NCI-H2107 treated with DMSO at 0.1 percent for 48 hours (cell line): ENCODE results near the gene AHNAK2.
"Not testable (repeated sequence)": the region's sequence is repeated elsewhere in the genome, so short reads cannot be mapped to it uniquely, and the experiment has no call there.

Experiments
- DNase-seq: peaks from one replicate; lab custom pipeline; 2025; ENCODE audit not compliant: unreplicated experiment; lab: John Stamatoyannopoulos, UW

AHNAK2 gene

GRCh38 chr14:104977681-104978653 lies at the start of gene AHNAK2:
Gene AHNAK2, minus strand, starts transcription at chr14:104978374. Its CDS starts 137 bp downstream, at chr14:104978237.
- DNase-seq = no peak

DNA sequence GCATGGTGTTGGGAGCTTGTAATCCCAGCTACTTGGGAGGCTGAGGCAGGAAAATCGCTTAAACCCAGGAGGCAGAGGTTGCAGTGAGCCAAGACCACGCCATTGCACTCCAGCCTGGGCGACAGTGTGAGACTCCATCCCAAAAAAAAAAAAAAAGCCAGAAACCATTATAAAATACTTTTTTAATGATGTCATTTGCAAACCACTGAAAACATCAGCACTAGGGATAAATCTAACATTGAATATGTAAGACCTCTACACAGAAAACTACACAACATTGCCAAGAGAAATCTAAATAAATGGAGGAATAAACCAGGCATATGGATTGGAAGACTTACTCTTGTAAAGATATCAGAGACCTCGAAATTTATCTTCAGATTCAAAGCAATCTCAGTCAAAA lies 49.5 kb upstream of the AHNAK2 start:
- DNase-seq = not testable (repeated sequence)

DNA sequence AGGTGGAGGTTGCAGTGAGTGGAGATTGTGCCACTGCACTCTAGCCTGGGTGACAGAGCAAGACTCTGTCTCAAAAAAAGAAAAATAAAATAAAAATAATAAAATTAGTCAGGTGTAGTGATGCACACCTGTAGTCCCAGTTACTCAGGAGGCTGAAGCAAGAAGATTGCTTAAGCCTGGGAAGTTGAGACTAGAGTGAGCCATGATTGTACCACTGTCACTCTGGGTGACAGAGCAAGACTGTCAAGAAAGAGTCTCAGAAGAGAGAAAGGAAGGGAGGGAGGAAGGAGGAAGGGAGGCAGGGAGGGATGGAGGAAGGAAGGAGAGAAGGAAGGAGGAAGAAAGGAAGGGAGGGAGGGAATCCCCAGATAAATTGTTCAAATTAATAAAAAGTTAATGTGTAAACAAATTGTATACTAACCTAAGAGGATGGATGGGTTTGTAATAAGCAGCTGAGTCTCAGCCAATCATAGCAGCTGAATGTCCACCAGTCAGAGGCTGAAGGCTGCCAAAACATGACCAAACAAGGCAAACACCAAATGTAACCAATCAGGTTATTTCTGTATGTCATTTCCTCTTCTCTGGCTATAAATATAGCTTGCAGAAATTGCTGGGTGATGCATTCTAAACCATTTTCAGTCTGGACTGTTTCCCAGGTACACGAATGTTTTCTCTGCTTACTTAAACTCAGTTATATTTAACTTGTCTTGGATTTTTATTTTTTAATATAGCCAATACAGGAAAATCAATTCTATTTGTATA lies 48.8 kb upstream of the AHNAK2 start:
- no peak for DNase-seq

- no peak for DNase-seq
Observed at GRCh38 chr14:105026033-105026785, 48.0 kb upstream of the AHNAK2 start.

GRCh38 chr14:105025429-105025828 lies 47.3 kb upstream of the AHNAK2 start:
- DNase-seq = no peak

DNA sequence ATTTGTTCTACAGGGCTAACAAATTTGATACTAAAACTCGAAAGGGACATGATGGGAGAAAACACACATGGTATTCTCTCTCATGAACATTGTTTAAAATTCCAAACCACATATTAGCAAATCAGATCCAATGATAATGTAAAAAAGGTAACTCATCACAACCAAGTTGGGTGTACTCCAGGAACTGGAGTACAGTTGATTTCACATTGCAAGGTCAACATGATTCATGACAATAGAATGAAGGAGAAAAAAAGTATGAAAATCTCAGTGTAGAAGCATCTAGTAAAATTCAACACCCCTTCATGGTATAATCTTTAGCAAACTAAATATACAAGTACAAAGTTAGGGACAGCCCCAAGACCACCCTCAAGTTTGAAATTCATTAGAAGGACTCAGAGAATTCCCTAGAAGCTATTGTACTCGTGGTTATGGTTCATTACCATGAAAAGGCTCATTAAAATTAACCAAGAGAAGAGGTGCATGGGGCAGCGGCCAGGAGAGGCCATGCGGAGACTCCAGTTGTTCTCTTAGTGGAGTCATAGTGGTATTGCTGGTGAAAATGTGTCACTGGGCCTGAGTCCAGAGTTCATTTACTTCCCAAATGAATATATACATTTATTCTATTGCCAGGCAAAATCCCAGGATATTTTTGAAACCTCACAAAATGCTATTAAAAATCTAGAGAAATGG lies 45.8 kb upstream of the AHNAK2 start:
- DNase-seq = no peak

GRCh38 chr14:105023144-105023543 lies 45.0 kb upstream of the AHNAK2 start:
- no peak for DNase-seq

GRCh38 chr14:105022276-105022670 lies 44.1 kb upstream of the AHNAK2 start:
- no peak for DNase-seq

DNA sequence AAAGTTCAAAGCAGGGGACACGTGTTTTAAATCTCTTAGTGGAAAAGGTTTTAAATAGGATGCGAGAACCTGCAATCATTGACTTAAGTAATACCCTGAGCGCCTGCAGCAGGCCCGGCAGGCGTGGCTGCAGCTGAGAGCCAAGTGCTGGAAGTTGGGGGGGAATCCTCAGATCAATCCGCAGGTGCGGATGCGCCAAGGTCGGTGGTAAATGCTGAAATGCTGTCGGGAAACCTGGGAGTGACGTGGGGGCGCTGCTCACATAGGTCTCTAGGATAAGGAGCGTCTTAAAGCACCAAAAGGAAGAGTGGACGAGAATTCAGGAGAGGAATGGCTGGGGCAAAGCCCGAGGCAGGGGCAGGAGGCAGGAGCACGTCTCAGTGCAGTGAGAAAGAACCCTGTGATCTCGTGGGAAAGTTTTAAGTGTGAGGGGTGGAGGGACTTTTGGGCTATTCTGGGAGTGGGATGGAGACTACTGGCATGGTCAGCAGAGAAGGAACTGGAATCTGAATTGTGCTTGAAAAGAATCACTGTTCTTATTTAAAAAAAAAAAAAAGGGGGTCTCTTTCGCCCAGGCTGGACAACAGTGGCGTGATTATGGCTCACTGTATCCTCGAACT lies 43.6 kb upstream of the AHNAK2 start:
- peak; percentile 67 for DNase-seq

DNA sequence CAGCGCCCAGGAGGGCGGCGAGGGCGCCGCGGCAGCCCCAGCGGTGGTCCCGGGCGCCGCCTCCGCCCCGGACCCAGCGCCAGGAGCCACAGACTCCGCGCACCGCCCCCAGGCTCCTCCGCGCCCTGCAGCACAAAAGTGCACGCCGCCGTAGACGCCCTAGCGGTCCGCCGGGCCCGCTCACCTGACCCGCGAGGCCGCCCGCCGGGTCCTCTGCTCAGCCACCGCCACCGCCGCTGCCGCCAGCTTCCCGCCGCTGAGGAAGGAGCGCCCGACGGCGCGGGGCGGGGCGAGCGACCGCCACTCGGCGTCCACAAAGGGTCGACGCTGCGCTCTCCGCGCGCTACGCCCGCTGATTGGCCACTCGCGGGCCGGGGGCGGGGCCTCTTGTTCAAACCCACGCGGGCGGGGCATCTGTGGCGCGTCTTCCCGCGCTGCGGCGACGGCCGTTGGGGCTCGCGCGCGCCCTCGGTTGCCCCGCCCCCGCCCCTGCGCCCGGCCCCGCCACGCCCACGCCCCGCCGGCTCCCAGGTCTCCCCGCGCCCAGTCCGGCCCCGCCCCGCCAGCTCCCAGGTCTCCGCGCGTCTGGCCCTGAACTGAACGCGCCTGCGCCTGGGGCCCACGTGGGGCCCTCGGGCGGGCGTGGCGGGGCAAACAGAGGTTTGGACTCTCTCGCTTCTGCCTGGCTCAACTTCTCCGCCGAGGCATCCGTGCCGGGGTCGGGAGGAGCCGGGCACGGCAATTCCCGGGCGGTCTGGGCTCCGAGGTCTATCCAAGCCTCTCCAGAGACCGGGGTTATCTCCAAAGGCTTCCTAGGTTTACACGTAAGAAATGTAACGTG lies 42.9 kb upstream of the AHNAK2 start, which contains the start of gene CDCA4:
Gene CDCA4 (minus strand): TSS at position 269 of the 841 bp plus-strand sequence. CDS start 9,154 bp downstream, outside the sequence.
- DNase-seq = peak; percentile 99

DNA sequence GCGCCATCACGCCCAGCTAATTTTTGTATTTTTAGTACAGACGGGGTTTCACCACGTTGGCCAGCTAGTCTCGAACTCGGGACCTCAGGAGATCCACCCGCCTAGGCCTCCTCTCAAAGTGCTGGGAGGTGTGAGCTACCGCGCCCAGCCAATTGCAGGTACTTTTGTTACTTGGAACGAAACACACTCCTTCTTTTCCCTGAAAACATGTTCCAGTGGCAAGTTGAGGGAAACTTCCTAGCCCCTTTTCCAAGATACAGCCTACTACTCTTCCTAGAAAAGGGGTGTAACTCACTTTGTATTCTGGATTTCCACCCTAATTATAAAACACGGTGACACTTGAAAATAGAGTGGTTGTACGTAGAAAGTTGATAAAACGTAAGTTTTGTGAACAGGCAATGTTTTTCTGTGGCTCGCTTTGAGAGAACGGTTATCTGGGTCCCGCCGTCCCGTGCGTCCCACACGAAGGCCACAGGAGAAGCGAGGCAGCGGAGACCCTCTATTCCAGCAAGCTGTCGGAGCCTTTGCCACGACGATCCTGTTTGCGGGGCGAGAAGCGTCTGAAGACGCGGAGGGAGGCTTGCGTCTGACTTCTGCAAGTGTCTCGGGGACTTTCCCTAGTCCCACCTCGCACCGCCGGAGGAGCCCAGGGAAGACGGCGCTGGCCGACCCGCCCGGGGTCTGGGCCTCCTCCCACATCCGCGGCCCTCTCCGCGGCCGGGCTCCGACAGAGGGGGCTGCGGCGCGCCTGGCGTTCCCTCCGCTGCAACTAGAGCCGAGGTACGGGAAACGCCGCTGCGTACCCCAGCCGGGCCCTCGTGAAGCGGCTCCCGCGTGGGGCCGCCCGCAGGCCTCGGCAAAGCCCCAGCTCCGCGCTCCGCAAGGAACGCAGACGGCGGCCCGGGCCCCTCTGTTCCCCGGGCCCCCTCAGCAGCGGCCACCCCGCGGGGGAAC lies 42.0 kb upstream of the AHNAK2 start:
- no peak for DNase-seq

DNA sequence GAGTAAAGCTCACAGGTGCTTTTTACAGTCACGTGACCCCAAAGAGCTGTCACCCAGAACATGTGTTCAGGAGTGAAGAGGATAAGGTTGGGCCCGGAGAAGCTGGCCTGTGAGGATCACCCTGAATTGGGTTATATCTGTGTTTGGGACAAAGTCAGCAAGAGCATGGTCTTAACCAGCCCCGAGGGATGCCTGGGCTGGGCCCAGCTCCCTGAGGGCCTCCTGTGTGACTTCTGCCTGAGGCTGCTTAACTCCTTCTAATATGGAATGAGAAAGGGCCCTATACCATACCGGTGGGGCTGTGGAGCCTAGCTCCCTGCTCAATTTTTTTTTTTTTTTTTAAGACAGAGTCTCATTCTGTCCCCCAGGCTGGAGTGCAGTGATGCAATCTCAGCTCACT lies 40.2 kb upstream of the AHNAK2 start:
- no peak for DNase-seq

- no peak for DNase-seq
Observed at GRCh38 chr14:105015905-105016304, 37.7 kb upstream of the AHNAK2 start.

- no peak for DNase-seq
Observed at GRCh38 chr14:105015242-105015641, 37.1 kb upstream of the AHNAK2 start.

- DNase-seq = no peak
Observed at GRCh38 chr14:105014631-105015030, 36.5 kb upstream of the AHNAK2 start.

DNA sequence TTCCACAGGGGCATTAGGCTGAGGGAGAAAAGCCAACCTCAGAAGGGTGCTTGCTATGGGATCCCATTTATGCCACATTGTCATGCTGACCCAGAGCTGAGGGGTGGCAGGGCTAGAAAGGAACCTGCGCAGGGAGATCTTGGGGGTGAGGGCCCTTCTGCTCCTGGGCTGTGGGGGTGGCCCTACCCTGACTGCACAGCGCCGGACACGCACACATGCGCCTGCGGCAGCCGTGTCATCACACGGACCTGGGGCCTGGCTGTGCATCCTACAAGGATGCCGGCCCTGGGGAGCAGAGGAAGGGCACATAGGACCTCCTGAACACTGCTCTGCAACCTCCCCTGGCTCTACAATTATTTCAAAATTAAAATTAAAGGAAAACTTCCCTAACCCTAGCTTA lies 35.9 kb upstream of the AHNAK2 start:
- DNase-seq = no peak

DNA sequence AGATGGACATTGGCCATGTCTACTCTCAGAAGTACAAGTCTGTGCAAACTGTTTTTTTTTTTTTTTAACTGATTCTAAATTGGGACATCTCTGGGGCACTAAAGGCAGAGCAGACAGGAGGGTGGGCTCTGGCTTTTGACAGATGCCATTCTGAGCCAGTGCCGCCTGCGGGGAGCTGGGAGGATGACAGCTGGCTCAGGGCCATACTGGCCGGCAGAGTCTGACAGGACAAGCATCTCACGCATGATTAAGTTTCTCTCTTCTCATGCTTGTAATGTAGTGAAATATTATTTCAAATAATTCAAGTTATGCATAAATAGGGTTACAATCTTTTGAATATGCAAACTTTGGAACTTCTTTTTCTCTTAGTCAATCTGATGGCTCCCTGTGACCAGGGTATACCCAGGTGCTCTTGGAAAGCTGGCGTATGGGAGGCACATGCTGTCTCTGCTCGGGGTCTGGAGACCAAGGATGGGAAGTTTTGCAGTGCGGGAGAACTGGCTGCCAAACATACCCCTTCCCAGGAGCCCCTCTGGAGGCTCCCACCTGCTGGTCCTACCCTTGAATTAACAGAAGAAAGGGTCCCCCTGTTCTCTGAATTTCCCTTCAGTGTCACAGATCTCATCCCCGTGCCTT lies 35.1 kb upstream of the AHNAK2 start:
- no peak for DNase-seq
